Hepatocyte (in vitro differentiated cells): ENCODE measurements around the gene GOSR1. TPM values are rescaled to one million over a fixed set of nuclear protein-coding genes. Genes with fewer than 3 reads are reported as not detected.

Experiments used
- DNase-seq: peaks from one replicate; pipeline ENCODE4 v3.0.0-alpha.2; 2016; ENCODE audit warnings: low spot score
- H2AFZ ChIP-seq: fragments of 200-600 bp; sonication (generic); 2 replicates; pipeline ENCODE4 v1.6.0; 2016; ENCODE audit warnings: antibody characterized with exemption, mild to moderate bottlenecking
- H3K27ac ChIP-seq: fragments of 200-600 bp; sonication (generic); 2 replicates; pipeline ENCODE4 v1.5.1; 2016; ENCODE audit warnings: mild to moderate bottlenecking
- H3K27me3 ChIP-seq: fragments of 200-600 bp; sonication (generic); 2 replicates; pipeline ENCODE4 v1.6.1; 2016
- H3K36me3 ChIP-seq: fragments of 200-600 bp; sonication (generic); replicated peaks from 2 replicates; pipeline ENCODE4 v1.5.1; 2016; ENCODE audit warnings: low read depth; ENCODE audit not compliant: insufficient read depth
- H3K4me1 ChIP-seq: fragments of 200-600 bp; sonication (generic); 2 replicates; pipeline ENCODE4 v1.5.1; 2016; ENCODE audit warnings: mild to moderate bottlenecking, moderate library complexity; ENCODE audit not compliant: insufficient read depth
- H3K4me2 ChIP-seq: fragments of 200-600 bp; sonication (generic); 2 replicates; pipeline ENCODE4 v1.6.0; 2016
- H3K4me3 ChIP-seq: fragments of 200-600 bp; sonication (generic); 2 replicates; pipeline ENCODE4 v1.5.1; 2016; ENCODE audit warnings: mild to moderate bottlenecking
- H3K79me2 ChIP-seq: fragments of 200-600 bp; sonication (generic); 2 replicates; pipeline ENCODE4 v1.6.0; 2017; ENCODE audit warnings: mild to moderate bottlenecking
- H3K9me2 ChIP-seq: fragments of 200-600 bp; sonication (generic); replicated peaks from 2 replicates; pipeline ENCODE4 v1.6.0; 2017; ENCODE audit warnings: mild to moderate bottlenecking; ENCODE audit not compliant: insufficient read depth
- H3K9me3 ChIP-seq: fragments of 200-600 bp; sonication (generic); 2 replicates; pipeline ENCODE4 v1.5.1; 2016; ENCODE audit warnings: low read depth, mild to moderate bottlenecking
- H4K20me1 ChIP-seq: fragments of 200-600 bp; sonication (generic); 2 replicates; pipeline ENCODE4 v1.6.0; 2016; ENCODE audit warnings: mild to moderate bottlenecking; ENCODE audit not compliant: insufficient read depth, poor library complexity, severe bottlenecking
- EZH2 ChIP-seq: fragments of 200-600 bp; sonication (generic); IDR thresholded peaks from 2 replicates; pipeline ENCODE4 v1.6.1; 2016; ENCODE audit warnings: antibody characterized with exemption, mild to moderate bottlenecking, borderline replicate concordance
- EZH2phosphoT487 ChIP-seq: fragments of 200-600 bp; sonication (generic); IDR thresholded peaks from one replicate; pipeline ENCODE4 v1.6.1; 2018; ENCODE audit warnings: antibody characterized with exemption, mild to moderate bottlenecking, low read depth, moderate library complexity; ENCODE audit not compliant: unreplicated experiment, severe bottlenecking
- WGBS: methylation state at CpG from one replicate; pipeline ENCODE4 v1.1.6; 2016; ENCODE audit warnings: low lambda C conversion rate; ENCODE audit errors: missing lambda C conversion rate; 5-methylcytosine and 5-hydroxymethylcytosine counted together
- polyA plus RNA-seq: library from polyadenylated mRNA; unstranded; fragments of >200 nt; fragmentation: Nextera tagmentation; extraction: Ambion mirVana; gene quantifications from 2 replicates; pipeline ENCODE4 v1.2.1, GENCODE V29; 2016
- total RNA-seq: library from RNA; depleted of rRNA; stranded (reverse); fragments of >200 nt; gene quantifications from 2 replicates; pipeline ENCODE4 v1.2.3, GENCODE V29; 2014
- TF ChIP-seq, protein P1 (sequence below): fragments of 200-600 bp; sonication (generic); IDR thresholded peaks from 2 replicates; pipeline ENCODE4 v1.5.1; 2016; ENCODE audit warnings: antibody characterized with exemption, mild to moderate bottlenecking; ENCODE audit not compliant: poor library complexity

Gene GOSR1
- total and polyA plus RNA-seq, 2 experiments from 2014 or later, result 29.7 to 52.1 TPM

DNA sequence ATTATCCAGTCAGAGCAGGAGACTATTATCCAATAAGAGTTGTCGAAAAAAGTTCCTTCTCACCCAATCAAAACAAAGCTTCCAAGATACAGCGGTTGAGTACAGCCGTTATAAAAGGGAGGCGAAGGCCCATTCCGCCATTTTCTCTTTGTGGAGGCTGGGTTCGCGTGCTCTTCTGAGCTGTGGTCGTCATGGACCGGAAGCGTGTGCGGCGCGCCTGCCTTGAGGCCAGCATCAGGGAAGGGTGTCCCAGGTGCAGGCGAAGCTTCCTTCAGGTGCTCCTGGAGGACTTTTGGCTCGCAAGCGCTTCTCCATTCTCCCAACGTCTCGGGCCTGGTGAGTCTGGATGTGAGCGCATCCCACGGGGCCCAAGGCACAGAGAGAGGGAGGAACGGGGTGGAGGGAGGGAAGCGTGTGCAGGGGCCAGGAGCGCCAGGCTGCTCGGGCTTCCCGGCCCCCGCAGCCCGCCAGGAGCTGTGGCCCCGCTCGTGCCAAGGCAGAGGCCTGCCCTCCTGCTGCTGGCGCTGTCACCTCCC lies 99.2 kb downstream of the GOSR1 start:
- H3K27ac ChIP-seq, result no peak overlapping the region
- H3K27me3 ChIP-seq, result no peaks in the 10 kb centered on the region
- no peak for TF ChIP-seq EZH2phosphoT487
- TF ChIP-seq EZH2, result no peak
- TF ChIP-seq, protein P1, sequence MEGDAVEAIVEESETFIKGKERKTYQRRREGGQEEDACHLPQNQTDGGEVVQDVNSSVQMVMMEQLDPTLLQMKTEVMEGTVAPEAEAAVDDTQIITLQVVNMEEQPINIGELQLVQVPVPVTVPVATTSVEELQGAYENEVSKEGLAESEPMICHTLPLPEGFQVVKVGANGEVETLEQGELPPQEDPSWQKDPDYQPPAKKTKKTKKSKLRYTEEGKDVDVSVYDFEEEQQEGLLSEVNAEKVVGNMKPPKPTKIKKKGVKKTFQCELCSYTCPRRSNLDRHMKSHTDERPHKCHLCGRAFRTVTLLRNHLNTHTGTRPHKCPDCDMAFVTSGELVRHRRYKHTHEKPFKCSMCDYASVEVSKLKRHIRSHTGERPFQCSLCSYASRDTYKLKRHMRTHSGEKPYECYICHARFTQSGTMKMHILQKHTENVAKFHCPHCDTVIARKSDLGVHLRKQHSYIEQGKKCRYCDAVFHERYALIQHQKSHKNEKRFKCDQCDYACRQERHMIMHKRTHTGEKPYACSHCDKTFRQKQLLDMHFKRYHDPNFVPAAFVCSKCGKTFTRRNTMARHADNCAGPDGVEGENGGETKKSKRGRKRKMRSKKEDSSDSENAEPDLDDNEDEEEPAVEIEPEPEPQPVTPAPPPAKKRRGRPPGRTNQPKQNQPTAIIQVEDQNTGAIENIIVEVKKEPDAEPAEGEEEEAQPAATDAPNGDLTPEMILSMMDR, result no peak
- H3K4me3 ChIP-seq, result no peak overlapping the region
- 94% methylated on average over 19 of the region's 30 CpGs for WGBS
- no peak for DNase-seq
- H2AFZ ChIP-seq, result no peak overlapping the region
- H4K20me1 ChIP-seq, result no peaks in the 10 kb centered on the region
- no peaks in the 10 kb centered on the region for H3K9me3 ChIP-seq
- H3K36me3 ChIP-seq, result no peaks in the 10 kb centered on the region
- no peaks in the 10 kb centered on the region for H3K9me2 ChIP-seq
- no peaks in the 10 kb centered on the region for H3K4me1 ChIP-seq
- no peaks in the 10 kb centered on the region for H3K79me2 ChIP-seq
- no peak overlapping the region for H3K4me2 ChIP-seq

Other genes starting within 250 kb of the GOSR1 start
- 2.0 and 3.8 TPM in 2 replicates for gene SLC6A4, start 241.7 kb upstream of the GOSR1 start, total RNA-seq
- 2.6 and 6.0 TPM in 2 replicates for gene SLC6A4, start 241.7 kb upstream of the GOSR1 start, polyA plus RNA-seq
- 28.2 and 29.0 TPM in 2 replicates for gene BLMH, start 185.5 kb upstream of the GOSR1 start, total RNA-seq
- 21.3 and 26.0 TPM in 2 replicates for gene BLMH, start 185.5 kb upstream of the GOSR1 start, polyA plus RNA-seq
- 3.2 and 3.3 TPM in 2 replicates for gene TMIGD1, start 143.4 kb upstream of the GOSR1 start, total RNA-seq
- gene TMIGD1, start 143.4 kb upstream of the GOSR1 start, polyA plus RNA-seq, result 1.3 and 2.5 TPM in 2 replicates
- gene CPD, start 98.5 kb upstream of the GOSR1 start, total RNA-seq, result 80.6 and 87.3 TPM in 2 replicates
- gene CPD, start 98.5 kb upstream of the GOSR1 start, polyA plus RNA-seq, result 20.7 and 22.2 TPM in 2 replicates